ENCODE data around the gene TAF13. TPM values are rescaled to one million over a fixed set of nuclear protein-coding genes. Genes with fewer than 3 reads are reported as not detected.
"Not testable (repeated sequence)": the region's sequence is repeated elsewhere in the genome, so short reads cannot be mapped to it uniquely, and the experiment has no call there.

TAF13 gene
- total RNA-seq, 4 donors from 2014 or later, result 4.0 to 33.0 (median 32.0) TPM

GRCh38 chr1:109025694-109026093 lies 50.1 kb downstream of the TAF13 start:
- H3K27me3 ChIP-seq, result no peaks in the 10 kb centered on the region
- H3K27ac ChIP-seq, result no peak overlapping the region
- in situ Hi-C loops (cut with MboI; ENCODE audit: low pct_ligation_motif_present in 1 of 4, low pct_unique_long_range_greater_than_20kb in 1 of 4, low sequenced_read_pairs in 3 of 4) (no loop called here), intact Hi-C loops (cut with DNase I; ENCODE audit: low total_unique reads) (no loop called here)
- TF ChIP-seq EP300 (IDR thresholded peaks at IDR 0.05; ENCODE audit: low read depth) (no peak), CTCF (IDR thresholded peaks at IDR 0.05) (no peak), POLR2A (IDR thresholded peaks at IDR 0.05) (no peak), POLR2AphosphoS5 (IDR thresholded peaks at IDR 0.05) (no peak)
- H3K4me1 ChIP-seq, result no peaks in the 10 kb centered on the region
- peaks cover 0 to 10% (median 2%) of the 10 kb centered on the region in 4 donors for H3K36me3 ChIP-seq
- no peaks in the 10 kb centered on the region for H3K9me3 ChIP-seq
- 89 to 96% methylated on average over 6 of the region's 6 CpGs for WGBS, 2 donors (ENCODE audit: low coverage in 1 of 2)
- no peak overlapping the region for H3K4me3 ChIP-seq
- no peak for DNase-seq

- in situ Hi-C loops (cut with MboI; ENCODE audit: low pct_ligation_motif_present in 1 of 4, low pct_unique_long_range_greater_than_20kb in 1 of 4, low sequenced_read_pairs in 3 of 4) (no loop called here), intact Hi-C loops (cut with DNase I; ENCODE audit: low total_unique reads) (no loop called here)
- Histone ChIP-seq H3K36me3 (peaks cover 0 to 10% (median 2%) of the 10 kb centered on the region in 4 donors), H3K27ac (no peak overlapping the region), H3K27me3 (no peaks in the 10 kb centered on the region), H3K9me3 (no peaks in the 10 kb centered on the region), H3K4me3 (no peak overlapping the region), H3K4me1 (no peaks in the 10 kb centered on the region)
- TF ChIP-seq POLR2A (IDR thresholded peaks at IDR 0.05) (no peak), EP300 (IDR thresholded peaks at IDR 0.05; ENCODE audit: low read depth) (no peak), POLR2AphosphoS5 (IDR thresholded peaks at IDR 0.05) (no peak), CTCF (IDR thresholded peaks at IDR 0.05) (no peak)
- no peak for DNase-seq
- WGBS, 2 donors (ENCODE audit: low coverage in 1 of 2), result 89 to 96% methylated on average over 2 of the region's 2 CpGs
Measured at GRCh38 chr1:109024646-109025045, 51.2 kb downstream of the TAF13 start.

- 88 to 92% methylated on average over 3 of the region's 3 CpGs for WGBS, 2 donors (ENCODE audit: low coverage in 1 of 2)
- Histone ChIP-seq H3K36me3 (peaks cover 0 to 20% (median 8%) of the 10 kb centered on the region in 4 donors), H3K27me3 (no peaks in the 10 kb centered on the region), H3K4me3 (no peak overlapping the region), H3K9me3 (peaks cover 0 to 8% of the 10 kb centered on the region in 2 donors), H3K27ac (no peak overlapping the region), H3K4me1 (no peaks in the 10 kb centered on the region)
- DNase-seq, result no peak
- in situ Hi-C loops (cut with MboI; ENCODE audit: low pct_ligation_motif_present in 1 of 4, low pct_unique_long_range_greater_than_20kb in 1 of 4, low sequenced_read_pairs in 3 of 4), result no loop called here
- intact Hi-C loops (cut with DNase I; ENCODE audit: low total_unique reads), result no loop called here
- TF ChIP-seq POLR2AphosphoS5 (IDR thresholded peaks at IDR 0.05) (no peak), EP300 (IDR thresholded peaks at IDR 0.05; ENCODE audit: low read depth) (no peak), POLR2A (IDR thresholded peaks at IDR 0.05) (no peak), CTCF (IDR thresholded peaks at IDR 0.05) (no peak)
Measured at GRCh38 chr1:109020693-109021257, 55.0 kb downstream of the TAF13 start.

- peaks cover 0 to 32% (median 10%) of the 10 kb centered on the region in 4 donors for H3K36me3 ChIP-seq
- intact Hi-C loops (cut with DNase I; ENCODE audit: low total_unique reads); H3K27ac ChIP-seq; H3K9me3 ChIP-seq; H3K27me3 ChIP-seq; H3K4me3 ChIP-seq; H3K4me1 ChIP-seq; in situ Hi-C loops (cut with MboI; ENCODE audit: low pct_ligation_motif_present in 1 of 4, low pct_unique_long_range_greater_than_20kb in 1 of 4, low sequenced_read_pairs in 3 of 4); DNase-seq: not testable (repeated sequence)
- WGBS, 2 donors (ENCODE audit: low coverage in 1 of 2), result 99 to 100% methylated on average over 4 to 6 of the region's 6 CpGs
Measured at GRCh38 chr1:109017719-109018118, 58.1 kb downstream of the TAF13 start.

- no peak for TF ChIP-seq POLR2A (IDR thresholded peaks at IDR 0.05)
- no peak for TF ChIP-seq EP300 (IDR thresholded peaks at IDR 0.05; ENCODE audit: low read depth)
- Histone ChIP-seq H3K4me1 (no peaks in the 10 kb centered on the region), H3K27ac (no peak overlapping the region), H3K9me3 (peaks cover 0 to 8% of the 10 kb centered on the region in 2 donors), H3K36me3 (peaks cover 0 to 31% (median 9%) of the 10 kb centered on the region in 4 donors), H3K4me3 (no peak overlapping the region), H3K27me3 (no peaks in the 10 kb centered on the region)
- intact Hi-C loops (cut with DNase I; ENCODE audit: low total_unique reads) (no loop called here), in situ Hi-C loops (cut with MboI; ENCODE audit: low pct_ligation_motif_present in 1 of 4, low pct_unique_long_range_greater_than_20kb in 1 of 4, low sequenced_read_pairs in 3 of 4) (no loop called here)
- no peak for DNase-seq
- WGBS, 2 donors (ENCODE audit: low coverage in 1 of 2), result 92 to 97% methylated on average over 1 of the region's 1 CpG
Measured at GRCh38 chr1:109017134-109017533, 58.7 kb downstream of the TAF13 start.

Small RNA genes within 50 kb of the gene (small RNA-seq; reads per million reads assigned to genes)
- gene AL356488.2 (0 reads per million in 4 donors), gene BX679664.1 (0 reads per million in 4 donors)

Other genes with a start within 250 kb of the TAF13 start
- not detected for gene AKNAD1, start 218.9 kb downstream of the TAF13 start, total RNA-seq
- gene GPSM2, start 199.0 kb downstream of the TAF13 start, total RNA-seq, result 10 to 100 TPM in 3 of 4 donors, 1 to 10 TPM in 1; 9.7 to 31.0 (median 23.8) TPM
- 10 to 100 TPM; 13.0 to 21.9 (median 18.2) TPM for gene CLCC1, start 112.5 kb downstream of the TAF13 start, total RNA-seq
- 10 to 100 TPM in 2 of 4 donors, 1 to 10 TPM in 2; 6.7 to 12.1 (median 9.7) TPM for gene WDR47, start 33.9 kb downstream of the TAF13 start, total RNA-seq
- gene TMEM167B, start 14.8 kb upstream of the TAF13 start, total RNA-seq, result 10 to 100 TPM in 3 of 4 donors, 1 to 10 TPM in 1; 2.2 to 23.0 (median 18.8) TPM
- 10 to 100 TPM; 19.5 to 72.2 (median 38.4) TPM for gene ELAPOR1, start 38.1 kb upstream of the TAF13 start, total RNA-seq
- 100 to 1,000 TPM in 3 of 4 donors, 10 to 100 TPM in 1; 79.4 to 150 (median 125) TPM for gene SARS1, start 137.9 kb upstream of the TAF13 start, total RNA-seq
- 1 to 10 TPM; 1.8 to 3.7 (median 3.2) TPM for gene CELSR2, start 173.5 kb upstream of the TAF13 start, total RNA-seq
- gene PSRC1, start 207.1 kb upstream of the TAF13 start, total RNA-seq, result 10 to 100 TPM in 1 of 4 donors, 1 to 10 TPM in 3; 1.9 to 18.0 (median 4.4) TPM
- not detected for gene MYBPHL, start 231.0 kb upstream of the TAF13 start, total RNA-seq

Measured in transverse colon (tissue), 4 donors.